ENCODE data around the gene TENM4.

Gene TENM4

DNA sequence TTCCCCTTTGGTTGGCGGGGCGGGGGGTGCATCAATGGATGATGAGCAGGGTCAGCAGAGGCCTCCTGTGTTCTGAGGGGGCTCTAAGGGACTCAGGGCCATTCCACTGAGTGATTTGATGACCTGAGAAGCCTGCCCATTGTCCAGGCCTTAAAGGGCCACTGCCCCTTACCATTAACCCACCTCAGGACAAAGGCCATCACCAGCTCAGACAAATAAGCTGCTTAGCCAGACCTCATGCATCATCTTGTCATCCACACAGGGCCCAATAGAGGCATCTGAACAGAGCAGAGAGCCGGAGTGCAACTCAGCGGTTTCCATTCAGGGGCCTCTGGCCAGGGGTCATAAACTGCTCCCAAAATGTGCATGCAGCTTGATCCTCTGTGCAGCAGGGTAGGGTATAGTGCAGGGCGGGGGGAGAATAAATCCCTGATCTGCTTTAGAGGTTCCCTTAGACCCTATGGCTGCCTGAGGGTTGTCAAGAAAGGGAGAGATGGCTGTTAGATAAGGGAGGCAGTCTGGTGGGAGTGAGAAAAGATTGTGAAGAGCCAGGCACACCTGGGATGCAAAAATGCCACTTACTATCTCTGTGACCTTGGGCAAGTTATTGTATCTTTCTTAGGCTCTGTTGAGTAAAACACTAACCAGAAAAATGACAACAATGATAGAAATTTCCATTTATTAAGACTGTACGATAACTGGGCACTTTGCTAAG lies 490.7 kb downstream of the TENM4 start:
- TF ChIP-seq FOXM1 (IDR thresholded peaks at IDR 0.05; ENCODE audit: borderline replicate concordance) (no peak), ZNF384 (IDR thresholded peaks at IDR 0.05) (no peak), TARDBP (IDR thresholded peaks at IDR 0.05) (no peak), NFRKB (IDR thresholded peaks at IDR 0.05) (no peak), SP1 (IDR thresholded peaks at IDR 0.05) (no peak), FOXK2 (IDR thresholded peaks at IDR 0.05) (no peak), LEF1 (IDR thresholded peaks at IDR 0.05; ENCODE audit: borderline replicate concordance) (no peak)
- ChIA-PET CTCF (interaction anchor here (0.8 kb wide), 1 partner anchor 213 kb away, joined by 4 read pairs; no protein-coding TSS in a partner anchor), POLR2A (no interaction called here)
- DNase-seq (ENCODE audit: extremely low spot score): no peak

DNA sequence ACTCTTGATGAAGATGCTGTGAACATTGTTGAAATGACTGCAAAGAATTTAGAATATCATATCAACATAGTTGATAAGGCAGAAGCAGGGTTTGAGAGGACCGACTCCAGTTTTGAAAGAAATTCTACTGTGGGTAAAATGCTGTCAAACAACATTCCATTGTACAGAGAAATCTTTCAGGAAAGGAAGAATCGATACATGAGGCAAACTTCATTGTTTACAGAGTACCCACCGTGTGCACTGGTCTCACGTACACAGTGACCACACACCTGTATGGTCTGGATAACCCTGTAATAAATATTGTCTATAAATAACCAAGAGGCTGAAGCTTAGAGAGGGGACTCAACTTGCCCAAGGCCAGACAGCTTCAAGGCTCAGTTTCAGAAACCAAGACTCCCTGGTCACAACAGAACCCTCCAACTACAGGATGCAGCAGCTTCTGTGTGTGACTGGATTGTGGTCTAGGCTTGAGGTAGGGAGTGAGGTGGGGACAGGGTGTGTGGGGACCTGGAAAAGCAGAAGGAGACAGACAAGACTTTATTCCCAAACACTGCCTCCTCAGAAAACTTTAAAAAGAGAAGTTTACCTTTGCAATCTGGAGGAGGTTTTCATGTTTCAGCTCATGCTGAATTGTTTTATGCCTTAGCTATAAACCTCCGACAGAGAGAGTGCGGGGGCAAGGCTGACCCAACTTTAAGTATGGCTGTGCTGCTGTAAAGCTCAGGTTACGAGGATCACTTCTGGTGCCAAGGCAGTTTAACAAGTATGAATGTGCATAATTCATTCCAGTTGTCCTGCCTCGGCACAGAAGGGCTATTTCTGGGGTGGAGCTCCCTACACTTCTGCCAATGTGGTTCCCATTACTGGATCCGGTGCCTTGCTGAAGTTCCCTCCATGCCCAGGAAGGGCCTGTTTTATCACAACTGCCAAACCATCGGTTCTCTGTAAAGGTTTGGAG lies 493.6 kb downstream of the TENM4 start:
- ChIA-PET CTCF (interaction anchor here (0.6 to 0.7 kb wide), 2 partner anchors 135 to 812 kb away, joined by 3 read pairs; no protein-coding TSS in a partner anchor), POLR2A (no interaction called here)
- no peak for DNase-seq (ENCODE audit: extremely low spot score)
- TF ChIP-seq, protein P1, sequence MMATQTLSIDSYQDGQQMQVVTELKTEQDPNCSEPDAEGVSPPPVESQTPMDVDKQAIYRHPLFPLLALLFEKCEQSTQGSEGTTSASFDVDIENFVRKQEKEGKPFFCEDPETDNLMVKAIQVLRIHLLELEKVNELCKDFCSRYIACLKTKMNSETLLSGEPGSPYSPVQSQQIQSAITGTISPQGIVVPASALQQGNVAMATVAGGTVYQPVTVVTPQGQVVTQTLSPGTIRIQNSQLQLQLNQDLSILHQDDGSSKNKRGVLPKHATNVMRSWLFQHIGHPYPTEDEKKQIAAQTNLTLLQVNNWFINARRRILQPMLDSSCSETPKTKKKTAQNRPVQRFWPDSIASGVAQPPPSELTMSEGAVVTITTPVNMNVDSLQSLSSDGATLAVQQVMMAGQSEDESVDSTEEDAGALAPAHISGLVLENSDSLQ (IDR thresholded peaks at IDR 0.05): peak; percentile 32; the same call in 1 of the 2 replicates
- TF ChIP-seq CTBP1 (IDR thresholded peaks at IDR 0.05; ENCODE audit: borderline replicate concordance): no peak

DNA sequence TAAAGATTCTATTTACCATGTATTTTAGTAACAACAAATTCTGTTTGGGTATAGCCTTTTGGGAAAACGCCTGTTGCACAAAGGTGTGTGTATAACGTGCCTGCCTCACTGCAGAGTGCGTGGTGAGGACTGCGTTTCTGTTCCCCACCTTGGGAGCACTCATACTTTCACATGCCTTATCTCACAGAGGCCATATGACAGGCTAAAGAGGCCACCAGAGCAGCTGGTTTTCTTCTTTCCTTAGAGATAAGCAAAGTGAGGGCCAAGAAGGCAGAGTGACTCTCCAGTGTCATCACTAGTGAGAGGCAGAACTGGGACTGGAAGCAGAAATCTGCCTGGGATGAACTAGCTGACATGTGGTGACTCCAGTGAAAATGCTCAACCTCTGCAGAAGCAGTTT lies 497.0 kb downstream of the TENM4 start:
- TF ChIP-seq BHLHE40 (IDR thresholded peaks at IDR 0.05; ENCODE audit: borderline replicate concordance) (no peak), TARDBP (IDR thresholded peaks at IDR 0.05) (no peak)
- ChIA-PET CTCF (no interaction called here), POLR2A (no interaction called here)
- no peak for DNase-seq (ENCODE audit: extremely low spot score)

DNA sequence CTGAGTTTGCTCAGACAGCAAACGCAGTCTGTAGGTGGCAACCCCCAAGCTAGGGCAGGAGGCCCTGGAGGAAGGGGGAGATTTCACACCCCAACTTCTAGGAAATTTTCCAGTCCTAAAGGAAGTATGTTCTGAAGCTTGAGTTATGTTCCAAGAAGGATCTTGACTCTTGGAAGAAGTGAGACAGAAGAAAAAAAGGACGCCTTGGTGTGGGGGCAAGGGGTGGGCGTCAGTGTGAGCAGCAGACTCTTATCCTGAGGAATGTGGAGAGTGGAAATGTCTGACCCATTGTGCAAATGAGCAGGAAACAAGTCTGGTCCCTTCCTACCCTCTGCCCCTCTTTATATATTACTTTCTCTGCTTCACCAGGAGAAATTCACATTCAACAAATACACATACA lies 497.7 kb downstream of the TENM4 start:
- TF ChIP-seq ELF4 (IDR thresholded peaks at IDR 0.05): no peak
- no peak for TF ChIP-seq TARDBP (IDR thresholded peaks at IDR 0.05)
- TF ChIP-seq L3MBTL2 (conservative IDR thresholded peaks at IDR 0.05): no peak
- no peak for TF ChIP-seq HDGF (IDR thresholded peaks at IDR 0.05; ENCODE audit: borderline replicate concordance)
- no peak for TF ChIP-seq FOXK2 (IDR thresholded peaks at IDR 0.05)
- no peak for TF ChIP-seq FOXM1 (IDR thresholded peaks at IDR 0.05; ENCODE audit: borderline replicate concordance)
- TF ChIP-seq, protein P1 (IDR thresholded peaks at IDR 0.05): no peak
- no peak for TF ChIP-seq BHLHE40 (IDR thresholded peaks at IDR 0.05; ENCODE audit: borderline replicate concordance)
- DNase-seq (ENCODE audit: extremely low spot score): no peak
- CTCF ChIA-PET: no interaction called here
- POLR2A ChIA-PET: no interaction called here

DNA sequence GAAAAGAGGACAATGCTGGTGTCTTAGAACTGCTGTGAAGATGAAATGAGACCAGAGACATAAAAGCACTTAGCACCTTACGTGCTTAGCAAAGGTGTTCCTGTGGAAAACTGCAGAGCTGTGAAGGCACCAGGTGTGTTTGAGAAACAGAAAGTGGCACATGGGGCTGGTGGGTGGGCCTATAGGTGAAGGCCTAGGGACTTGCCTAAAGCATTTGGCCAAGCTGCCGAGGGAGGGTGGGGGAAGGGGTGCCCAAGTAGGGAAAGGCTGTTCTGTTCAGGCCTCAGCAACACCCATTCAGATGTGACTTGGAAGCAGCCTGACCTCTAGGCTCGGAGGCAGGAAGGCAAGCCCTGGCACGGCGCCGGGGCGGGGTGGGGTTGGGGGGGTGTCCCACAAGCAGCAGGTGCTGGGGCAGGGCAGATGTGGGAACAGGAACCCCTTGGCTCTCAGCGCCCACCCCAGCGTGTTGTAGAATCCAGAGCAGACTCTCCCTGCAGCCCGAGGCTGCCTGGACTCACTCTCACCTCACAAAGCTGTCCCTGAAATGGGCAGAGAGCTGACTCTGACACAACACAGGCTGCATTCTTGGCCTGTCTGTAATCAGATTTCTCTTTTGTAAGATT lies 499.5 kb downstream of the TENM4 start:
- ChIA-PET POLR2A (no interaction called here), CTCF (no interaction called here)
- DNase-seq (ENCODE audit: extremely low spot score): no peak

DNA sequence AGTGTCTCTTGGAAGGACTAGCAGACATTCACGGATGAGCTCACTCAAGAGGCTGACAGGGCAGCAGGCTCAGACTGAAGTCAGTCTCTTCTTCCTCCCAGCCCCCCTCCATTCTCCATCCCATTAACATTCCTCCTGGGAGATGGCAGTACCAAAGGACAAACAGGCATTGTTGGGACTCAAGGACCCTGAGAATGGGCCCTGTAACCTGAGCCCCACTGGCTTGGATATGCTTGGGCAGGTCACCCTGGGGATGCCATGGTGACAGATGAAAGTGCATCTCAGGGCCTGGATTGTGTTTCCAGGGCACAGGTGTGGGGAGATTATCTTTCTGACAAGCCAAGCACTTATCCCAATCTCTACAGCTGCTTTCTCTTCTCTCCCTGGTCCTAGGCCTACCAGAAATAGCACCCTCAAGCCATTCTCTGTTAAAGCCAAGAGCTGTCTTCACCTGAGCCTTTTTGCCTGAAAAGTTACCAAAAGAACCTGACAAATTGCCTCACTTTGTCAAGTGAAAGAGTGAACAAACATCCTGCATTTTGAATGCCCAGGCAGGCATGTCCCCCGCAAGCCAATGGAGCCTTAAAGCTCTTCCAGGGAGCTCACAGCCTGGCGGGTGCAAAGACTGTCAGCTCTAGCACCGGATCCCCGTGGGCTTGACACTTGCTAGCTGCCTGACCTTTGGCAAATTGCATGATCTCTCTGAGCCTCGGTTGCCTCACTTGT lies 500.2 kb downstream of the TENM4 start:
- TF ChIP-seq FOXM1 (IDR thresholded peaks at IDR 0.05; ENCODE audit: borderline replicate concordance) (no peak), ELF4 (IDR thresholded peaks at IDR 0.05) (no peak)
- ChIA-PET POLR2A (no interaction called here), CTCF (no interaction called here)
- no peak for DNase-seq (ENCODE audit: extremely low spot score)

More for the DNA sequence above, 499.5 kb downstream of the TENM4 start:
- TF ChIP-seq NFRKB (IDR thresholded peaks at IDR 0.05) (no peak), SUZ12 (IDR thresholded peaks at IDR 0.05) (no peak), TARDBP (IDR thresholded peaks at IDR 0.05) (no peak), L3MBTL2 (conservative IDR thresholded peaks at IDR 0.05) (no peak), LEF1 (IDR thresholded peaks at IDR 0.05; ENCODE audit: borderline replicate concordance) (no peak), ZNF384 (IDR thresholded peaks at IDR 0.05) (no peak), HDGF (IDR thresholded peaks at IDR 0.05; ENCODE audit: borderline replicate concordance) (no peak), BHLHE40 (IDR thresholded peaks at IDR 0.05; ENCODE audit: borderline replicate concordance) (no peak), FOXM1 (IDR thresholded peaks at IDR 0.05; ENCODE audit: borderline replicate concordance) (no peak), CTBP1 (IDR thresholded peaks at IDR 0.05; ENCODE audit: borderline replicate concordance) (no peak), ARNT (IDR thresholded peaks at IDR 0.05) (no peak)
- TF ChIP-seq, protein P1 (IDR thresholded peaks at IDR 0.05): no peak

All from HEK293T (cell line).